ENCODE data around the gene CPE. TPM values are rescaled to one million over a fixed set of nuclear protein-coding genes. Genes with fewer than 3 reads are reported as not detected.
A peak's percentile ranks its signal among the peaks of the same experiment; 100 is the strongest.

Gene CPE
- total and polyA plus RNA-seq, 2 of the 4 experiments (the other 2 are of a cell fraction) = 3.6 to 13.5 TPM

- BruUV-seq (replicated peaks) = no TSS peak
- H3K4me1 ChIP-seq (ENCODE audit: control insufficient read depth, insufficient read depth, low read length) = no peaks in the 10 kb centered on the region
- H4K5ac ChIP-seq (ENCODE audit: low read depth, low read length) = no peak overlapping the region
- H4K20me1 ChIP-seq (ENCODE audit: insufficient read depth, low read length) = no peaks in the 10 kb centered on the region
- CTCF ChIA-PET = interaction anchor here (0.6 kb wide), 1 partner anchor 50 kb away, joined by 3 read pairs; no protein-coding TSS in a partner anchor
- H4K8ac ChIP-seq (ENCODE audit: low read depth in 2 of 2, low read length in 2 of 2) = no peak overlapping the region
- H4K91ac ChIP-seq (ENCODE audit: insufficient read depth, low read depth, low read length) = no peak overlapping the region
- H2BK5ac ChIP-seq (ENCODE audit: low read depth, low read length, poor library complexity, severe bottlenecking) = no peak overlapping the region
- POLR2A ChIA-PET (ENCODE audit: unreplicated experiment) = no interaction called here
- no peak overlapping the region for H2BK20ac ChIP-seq (ENCODE audit: low read depth, low read length)
- H3K23ac ChIP-seq (ENCODE audit: low read depth, low read length) = no peak overlapping the region
- no peaks in the 10 kb centered on the region for H3K36me3 ChIP-seq (ENCODE audit: control insufficient read depth, insufficient read depth, low read length)
- H3K4me2 ChIP-seq (ENCODE audit: low read depth, low read length) = no peak overlapping the region
- intact Hi-C loops (cut with micrococcal nuclease) = no loop called here
- H2AK9ac ChIP-seq (replicated peaks; ENCODE audit: low read depth, low read length, poor library complexity) = no peak overlapping the region
- no peaks in the 10 kb centered on the region for H3K9me1 ChIP-seq (ENCODE audit: insufficient read depth, low read length)
- no peak overlapping the region for H3K56ac ChIP-seq (ENCODE audit: extremely low read depth, insufficient read depth, low read length)
- peak; percentile 44; the same call in 1 of the 2 replicates for ATAC-seq (ENCODE audit: low read depth)
- no peak overlapping the region for H3K27ac ChIP-seq (ENCODE audit: insufficient read depth, low read length)
- no peak overlapping the region for H2BK15ac ChIP-seq (ENCODE audit: low read depth, low read length)
- H2AFZ ChIP-seq (replicated peaks; ENCODE audit: low read length, poor library complexity) = peak overlapping the region; percentile 67
- H3K18ac ChIP-seq (ENCODE audit: low read depth, low read length) = no peak overlapping the region
- H3K9me3 ChIP-seq (ENCODE audit: control insufficient read depth, insufficient read depth, low read length) = no peaks in the 10 kb centered on the region
- H2BK120ac ChIP-seq (ENCODE audit: low read depth, low read length) = no peak overlapping the region
- H3K9ac ChIP-seq (ENCODE audit: low read depth, low read length) = no peak overlapping the region
- TF ChIP-seq MAZ (IDR thresholded peaks at IDR 0.05; ENCODE audit: borderline replicate concordance, low read depth, low read length) (no peak), CEBPB (IDR thresholded peaks at IDR 0.05; ENCODE audit: low read depth, low read length) (peak; percentile 43; the same call in 1 of the 2 replicates)
- H3K79me1 ChIP-seq (ENCODE audit: low read depth in 1 of 2, low read length in 2 of 2) = no peaks in the 10 kb centered on the region
- no peak overlapping the region for H2AK5ac ChIP-seq (ENCODE audit: low read depth, low read length)
- no peak overlapping the region for H3K14ac ChIP-seq (replicated peaks; ENCODE audit: low read depth, low read length)
- no CpG with 5 or more reads among the region's 6 CpGs for WGBS, 2 experiments (ENCODE audit: extremely low coverage in 2 of 2, insufficient read length in 1 of 2)
- H3K27me3 ChIP-seq (ENCODE audit: control insufficient read depth, insufficient read depth, low read length) = peaks cover 6% of the 10 kb centered on the region
- in situ Hi-C loops (cut with MboI; ENCODE audit: low sequenced_read_pairs) = no loop called here
- dilution Hi-C loops (cut with HindIII; ENCODE audit: low sequenced_read_pairs, unreplicated experiment) = no loop called here
- H3K4me3 ChIP-seq (ENCODE audit: insufficient read depth, low read depth, low read length) = no peak overlapping the region
- DNase-seq = no peak
- no peak overlapping the region for H3K4ac ChIP-seq (ENCODE audit: low read depth, low read length)
These were observed 18.6 kb upstream of the CPE start for GRCh38 chr4:165360041-165360695.
